Vagina (tissue), 2 donors: Measurements from ENCODE around the gene ABHD6. TPM values are rescaled to one million over a fixed set of nuclear protein-coding genes. Genes with fewer than 3 reads are reported as not detected.

Experiments
- DNase-seq, 2 donors: peaks; one replicate each; pipeline ENCODE4 v3.0.0-alpha.2; 2017; ENCODE audit errors: extremely low spot score in 2 of 2
- H3K27ac ChIP-seq: fragments of 200-600 bp; sonication (generic); one replicate; pipeline ENCODE4 v1.5.1; 2019
- H3K27me3 ChIP-seq: fragments of 200-600 bp; sonication (generic); one replicate; pipeline ENCODE4 v1.5.1; 2019
- H3K36me3 ChIP-seq, 2 donors: fragments of 200-600 bp; sonication (generic); one replicate each; pipeline ENCODE4 v1.5.1; 2017 to 2019
- H3K4me1 ChIP-seq: fragments of 200-600 bp; sonication (generic); one replicate; pipeline ENCODE4 v1.5.1; 2019
- H3K4me3 ChIP-seq, 2 donors: fragments of 200-600 bp; sonication (generic); 1 replicate in 1 of 2; 2 replicates in 1 of 2; pipeline ENCODE4 v1.5.1; 2016 to 2019
- H3K9me3 ChIP-seq: fragments of 200-600 bp; sonication (generic); one replicate; pipeline ENCODE4 v1.5.1; 2019
- CTCF ChIP-seq, 3 experiments: fragments of 450-650 bp in 2 of 3; fragments of 200-600 bp in 1 of 3; sonication (generic) in 1 of 3; IDR thresholded peaks; one replicate each; pipeline ENCODE4 v1.5.1; 2017 to 2019; ENCODE audit warnings: antibody characterized with exemption in 3 of 3, mild to moderate bottlenecking in 2 of 3, moderate library complexity in 2 of 3
- POLR2A ChIP-seq, 2 donors: fragments of 450-650 bp; IDR thresholded peaks; one replicate each; pipeline ENCODE4 v1.6.1; 2017; ENCODE audit warnings: antibody characterized with exemption in 2 of 2, mild to moderate bottlenecking in 2 of 2, moderate library complexity in 2 of 2
- POLR2AphosphoS5 ChIP-seq, 2 donors: sonication (generic); formaldehyde crosslinking; IDR thresholded peaks; one replicate each; pipeline ENCODE4 v1.9.0; 2017; ENCODE audit warnings: antibody characterized with exemption in 2 of 2, mild to moderate bottlenecking in 2 of 2, low read depth in 1 of 2; ENCODE audit not compliant: insufficient read depth in 1 of 2
- intact Hi-C: fragments of 100-400 bp; cut with DNase I; formaldehyde crosslinking; loops from one replicate; pipeline ENCODE4 v1.15.1; 2023
- small RNA-seq: library from RNA; depleted of rRNA; stranded (forward); fragments of <200 nt; gene quantifications from one replicate; pipeline ENCODE3, GENCODE V24; 2016
- total RNA-seq: library from RNA; depleted of rRNA; stranded (reverse); fragments of >200 nt; gene quantifications from one replicate; pipeline ENCODE4 v1.2.3, GENCODE V29; 2016

Gene ABHD6
- total RNA-seq, 1 donor from 2014 or later = 18.9 TPM

DNA sequence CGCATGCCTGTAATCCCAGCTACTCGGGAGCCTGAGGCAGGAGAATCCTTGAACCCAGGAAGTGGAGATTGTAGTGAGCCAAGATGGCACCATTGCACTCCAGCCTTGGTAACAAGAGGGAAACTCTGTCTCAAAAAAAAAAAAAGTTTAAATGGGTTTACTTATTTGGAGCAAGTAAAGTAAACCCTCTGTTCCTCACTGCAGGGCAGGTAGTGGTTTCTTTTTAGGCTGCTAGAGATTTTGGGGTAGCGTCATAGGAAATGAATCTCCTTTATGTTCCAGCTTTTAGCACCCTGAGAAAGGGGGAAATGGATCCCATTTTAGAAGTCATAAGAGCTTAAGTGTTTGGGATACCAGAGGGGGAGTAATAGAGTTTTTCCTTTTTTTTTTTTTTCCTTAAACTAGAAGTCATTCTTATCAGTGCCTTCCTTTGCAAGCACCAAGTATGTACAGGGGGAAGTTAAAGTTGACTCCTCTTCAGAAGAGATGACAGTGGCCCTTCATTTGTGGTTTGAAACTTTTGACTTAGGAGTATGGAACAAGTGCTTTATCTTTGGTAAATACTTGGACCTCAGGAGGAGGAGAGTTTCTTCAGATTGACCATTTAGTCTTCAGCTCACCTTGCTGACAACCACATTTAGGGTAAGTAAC, 103.1 kb downstream of the ABHD6 start:
- H3K9me3 ChIP-seq = no peaks in the 10 kb centered on the region
- TF ChIP-seq POLR2AphosphoS5 (IDR thresholded peaks at IDR 0.05; ENCODE audit: insufficient read depth in 1 of 2, low read depth in 1 of 2) (no peak), POLR2A (IDR thresholded peaks at IDR 0.05) (no peak), CTCF (IDR thresholded peaks at IDR 0.05) (no peak)
- intact Hi-C loops = no loop called here

GRCh38 chr3:58341376-58341775, 103.8 kb downstream of the ABHD6 start:
- Histone ChIP-seq H3K9me3 (no peaks in the 10 kb centered on the region), H3K27ac (no peak overlapping the region), H3K4me3 (no peak overlapping the region), H3K36me3 (no peaks in the 10 kb centered on the region), H3K4me1 (peaks cover 78% of the 10 kb centered on the region), H3K27me3 (no peaks in the 10 kb centered on the region)
- intact Hi-C loops = no loop called here
- no peak for TF ChIP-seq CTCF (IDR thresholded peaks at IDR 0.05)
- no peak for TF ChIP-seq POLR2A (IDR thresholded peaks at IDR 0.05)
- no peak for TF ChIP-seq POLR2AphosphoS5 (IDR thresholded peaks at IDR 0.05; ENCODE audit: insufficient read depth in 1 of 2, low read depth in 1 of 2)
- DNase-seq = no peak

More for the DNA sequence above, 103.1 kb downstream of the ABHD6 start:
- Histone ChIP-seq H3K27me3 (no peaks in the 10 kb centered on the region), H3K4me1 (peaks cover 78% of the 10 kb centered on the region), H3K27ac (no peak overlapping the region), H3K36me3 (no peaks in the 10 kb centered on the region), H3K4me3 (no peak overlapping the region)
- DNase-seq = no peak

DNA sequence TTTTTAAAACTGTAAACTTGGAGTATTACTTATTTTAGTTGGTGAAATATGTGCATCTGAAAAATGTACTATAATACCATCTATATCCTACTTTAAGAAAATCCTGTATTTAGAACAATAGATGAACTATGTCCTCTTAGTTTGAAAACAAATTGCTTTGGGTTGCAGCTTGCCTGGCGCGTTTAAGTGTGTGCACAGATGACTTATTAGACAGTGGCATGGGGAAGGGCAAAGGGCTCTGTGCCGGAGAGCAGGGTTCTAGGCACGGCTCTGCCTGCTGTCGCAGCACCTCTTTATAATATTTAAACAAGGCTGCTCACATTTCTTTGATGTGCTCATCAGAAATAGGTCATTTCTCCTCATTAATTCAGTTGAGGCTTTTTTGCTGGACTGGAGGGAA, 105.1 kb downstream of the ABHD6 start:
- no peak overlapping the region for H3K27ac ChIP-seq
- peaks cover 74% of the 10 kb centered on the region for H3K4me1 ChIP-seq
- TF ChIP-seq POLR2AphosphoS5 (IDR thresholded peaks at IDR 0.05; ENCODE audit: insufficient read depth in 1 of 2, low read depth in 1 of 2) (no peak), CTCF (IDR thresholded peaks at IDR 0.05) (no peak), POLR2A (IDR thresholded peaks at IDR 0.05) (no peak)
- no peaks in the 10 kb centered on the region for H3K27me3 ChIP-seq
- no peaks in the 10 kb centered on the region for H3K36me3 ChIP-seq
- no peak for DNase-seq
- H3K4me3 ChIP-seq = no peak overlapping the region
- intact Hi-C loops = no loop called here
- H3K9me3 ChIP-seq = no peaks in the 10 kb centered on the region

Small RNA genes lying within 50 kb of the gene (small RNA-seq; reads per million reads assigned to genes)
- not detected for gene AC098479.1

Other genes with a start within 250 kb of the ABHD6 start
- 147 TPM for gene FLNB, start 229.4 kb upstream of the ABHD6 start, total RNA-seq
- gene DNASE1L3, start 26.8 kb upstream of the ABHD6 start, total RNA-seq = 13.3 TPM
- gene RPP14, start 68.5 kb downstream of the ABHD6 start, total RNA-seq = 16.9 TPM
- gene HTD2, start 68.7 kb downstream of the ABHD6 start, total RNA-seq = 3.7 TPM
- gene PXK, start 95.1 kb downstream of the ABHD6 start, total RNA-seq = 59.9 TPM
- gene PDHB, start 196.0 kb downstream of the ABHD6 start, total RNA-seq = 76.1 TPM